ENCODE data around the gene SMARCA1.

DNA sequence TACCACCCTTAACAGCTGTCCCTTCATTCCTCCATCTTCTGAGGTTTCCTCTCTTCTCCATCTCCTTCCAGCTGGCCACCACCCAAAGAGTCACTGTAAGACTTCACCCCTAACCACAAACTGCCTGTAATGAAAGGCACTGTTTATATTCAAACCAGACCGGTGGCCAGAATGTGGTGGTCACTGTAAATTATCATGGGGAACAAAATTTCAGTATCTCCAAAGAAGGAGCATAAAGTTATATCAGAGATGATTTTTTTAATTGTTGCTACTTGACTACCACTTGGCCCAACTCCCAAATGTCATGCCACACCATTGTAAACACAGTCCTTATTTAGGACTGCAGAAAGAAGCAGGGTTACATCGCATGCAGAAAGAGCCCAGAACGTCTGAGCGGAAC, 44.8 kb downstream of the SMARCA1 start:
- no peak for TF ChIP-seq CTCF (conservative IDR thresholded peaks at IDR 0.05; ENCODE audit: low read length)
- TF ChIP-seq EZH2phosphoT487 (IDR thresholded peaks at IDR 0.05; ENCODE audit: borderline replicate concordance, low read depth, low read length): no peak

Measured in OCI-LY7 (cell line).